ENCODE measurements around the gene RRP15. TPM values are rescaled to one million over a fixed set of nuclear protein-coding genes. Genes with fewer than 3 reads are reported as not detected.

RRP15 gene
- total RNA-seq, 1 experiment from 2014 or later = 83.1 TPM

GRCh38 chr1:218349348-218350034 is 64.4 kb downstream of the RRP15 start:
- BruUV-seq (replicated peaks) = no TSS peak
- no peaks in the 10 kb centered on the region for H3K9me3 Mint-ChIP-seq (ENCODE audit: unreplicated experiment)
- H3K36me3 Mint-ChIP-seq (ENCODE audit: insufficient read depth, unreplicated experiment) = no peaks in the 10 kb centered on the region
- no peak for DNase-seq (ENCODE audit: unreplicated experiment)
- peak overlapping the region; percentile 22 for H3K27ac Mint-ChIP-seq (ENCODE audit: low read depth, unreplicated experiment)
- POLR2A ChIA-PET = interaction anchor here (0.8 to 6.3 kb wide), 7 partner anchors 9 to 721 kb away, joined by 3 to 61 read pairs (median 4); no protein-coding TSS in a partner anchor
- no peaks in the 10 kb centered on the region for H3K27me3 Mint-ChIP-seq (ENCODE audit: insufficient read depth, unreplicated experiment)
- intact Hi-C loops (cut with micrococcal nuclease) = loop anchor here (2.0 to 10.0 kb wide), 4 partner anchors 113 to 975 kb away; partner anchors contain the start of gene LYPLAL1
- peaks cover 56% of the 10 kb centered on the region for H3K4me1 Mint-ChIP-seq (ENCODE audit: insufficient read depth, unreplicated experiment)
- CTCF ChIA-PET = interaction anchor here (0.7 to 4.5 kb wide), 7 partner anchors 9 to 813 kb away, joined by 3 to 41 read pairs (median 3); no protein-coding TSS in a partner anchor
- H3K4me3 Mint-ChIP-seq (ENCODE audit: unreplicated experiment) = no peak overlapping the region
- TF ChIP-seq, protein P1, sequence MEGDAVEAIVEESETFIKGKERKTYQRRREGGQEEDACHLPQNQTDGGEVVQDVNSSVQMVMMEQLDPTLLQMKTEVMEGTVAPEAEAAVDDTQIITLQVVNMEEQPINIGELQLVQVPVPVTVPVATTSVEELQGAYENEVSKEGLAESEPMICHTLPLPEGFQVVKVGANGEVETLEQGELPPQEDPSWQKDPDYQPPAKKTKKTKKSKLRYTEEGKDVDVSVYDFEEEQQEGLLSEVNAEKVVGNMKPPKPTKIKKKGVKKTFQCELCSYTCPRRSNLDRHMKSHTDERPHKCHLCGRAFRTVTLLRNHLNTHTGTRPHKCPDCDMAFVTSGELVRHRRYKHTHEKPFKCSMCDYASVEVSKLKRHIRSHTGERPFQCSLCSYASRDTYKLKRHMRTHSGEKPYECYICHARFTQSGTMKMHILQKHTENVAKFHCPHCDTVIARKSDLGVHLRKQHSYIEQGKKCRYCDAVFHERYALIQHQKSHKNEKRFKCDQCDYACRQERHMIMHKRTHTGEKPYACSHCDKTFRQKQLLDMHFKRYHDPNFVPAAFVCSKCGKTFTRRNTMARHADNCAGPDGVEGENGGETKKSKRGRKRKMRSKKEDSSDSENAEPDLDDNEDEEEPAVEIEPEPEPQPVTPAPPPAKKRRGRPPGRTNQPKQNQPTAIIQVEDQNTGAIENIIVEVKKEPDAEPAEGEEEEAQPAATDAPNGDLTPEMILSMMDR (IDR thresholded peaks at IDR 0.05; ENCODE audit: unreplicated experiment) = no peak

DNA sequence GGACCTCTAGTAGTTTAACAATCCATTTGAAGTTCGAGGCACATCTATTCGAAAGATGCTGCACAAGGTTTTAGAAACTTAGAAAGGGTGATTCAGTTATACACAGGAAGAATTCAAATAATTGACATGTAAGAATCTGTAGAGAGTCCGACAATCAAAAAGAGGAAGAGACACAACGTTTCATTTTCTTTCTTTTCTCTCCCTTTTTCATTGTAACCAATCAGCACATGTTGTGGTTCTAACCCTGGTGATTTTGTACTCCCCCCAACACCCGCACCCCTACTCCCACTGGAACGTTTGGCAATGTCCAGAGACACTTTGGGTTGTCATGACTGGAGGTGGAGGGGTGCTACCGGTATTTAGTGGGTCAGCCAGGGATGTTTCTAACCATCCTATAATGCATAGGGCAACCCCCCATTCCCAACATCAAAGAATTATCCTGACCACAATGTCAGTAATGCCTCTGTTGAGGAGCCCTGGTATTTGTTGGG is 65.0 kb downstream of the RRP15 start:
- intact Hi-C loops (cut with micrococcal nuclease) = no loop called here
- ChIA-PET POLR2A (interaction anchor here (0.8 to 1.0 kb wide), 2 partner anchors 10 to 15 kb away, joined by 3 read pairs; no protein-coding TSS in a partner anchor), CTCF (interaction anchor here (0.7 to 1.1 kb wide), 2 partner anchors 337 to 717 kb away, joined by 3 to 7 read pairs; no protein-coding TSS in a partner anchor)
- Mint-ChIP-seq H3K9me3 (ENCODE audit: unreplicated experiment) (no peaks in the 10 kb centered on the region), H3K27ac (ENCODE audit: low read depth, unreplicated experiment) (peak overlapping the region; percentile 22), H3K4me3 (ENCODE audit: unreplicated experiment) (no peak overlapping the region), H3K36me3 (ENCODE audit: insufficient read depth, unreplicated experiment) (no peaks in the 10 kb centered on the region), H3K4me1 (ENCODE audit: insufficient read depth, unreplicated experiment) (peaks cover 56% of the 10 kb centered on the region), H3K27me3 (ENCODE audit: insufficient read depth, unreplicated experiment) (no peaks in the 10 kb centered on the region)
- no TSS peak for BruUV-seq (replicated peaks)
- TF ChIP-seq, protein P1 (IDR thresholded peaks at IDR 0.05; ENCODE audit: unreplicated experiment) = no peak
- no peak for DNase-seq (ENCODE audit: unreplicated experiment)

DNA sequence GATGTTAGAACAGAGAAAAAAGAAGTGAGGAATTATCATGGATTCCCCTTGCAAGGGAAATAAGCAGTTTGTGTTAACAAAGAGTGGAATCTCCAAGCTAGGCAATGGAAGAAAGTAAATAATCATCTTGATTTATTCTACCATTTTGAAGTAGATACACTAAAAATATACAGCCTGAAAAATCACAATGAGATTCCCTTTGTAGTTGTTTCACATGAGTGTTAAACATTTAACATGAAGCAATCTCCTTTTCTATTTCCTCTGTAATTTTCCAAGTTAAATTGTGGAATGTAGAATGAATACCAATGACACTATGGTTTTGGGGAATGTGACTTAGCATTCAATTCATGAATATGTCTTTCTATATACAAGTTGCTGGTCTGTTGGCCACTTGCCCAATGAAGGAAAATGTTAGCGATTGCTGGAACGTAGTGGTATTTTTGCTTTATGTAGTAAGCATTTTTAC is 65.7 kb downstream of the RRP15 start:
- H3K36me3 Mint-ChIP-seq (ENCODE audit: insufficient read depth, unreplicated experiment) = no peaks in the 10 kb centered on the region
- BruUV-seq (replicated peaks) = no TSS peak
- POLR2A ChIA-PET = interaction anchor here (0.6 to 0.9 kb wide), 3 partner anchors 9 to 129 kb away, joined by 3 to 4 read pairs (median 3); no protein-coding TSS in a partner anchor
- peaks cover 56% of the 10 kb centered on the region for H3K4me1 Mint-ChIP-seq (ENCODE audit: insufficient read depth, unreplicated experiment)
- no peaks in the 10 kb centered on the region for H3K9me3 Mint-ChIP-seq (ENCODE audit: unreplicated experiment)
- H3K27ac Mint-ChIP-seq (ENCODE audit: low read depth, unreplicated experiment) = peak overlapping the region; percentile 1
- H3K27me3 Mint-ChIP-seq (ENCODE audit: insufficient read depth, unreplicated experiment) = no peaks in the 10 kb centered on the region
- TF ChIP-seq, protein P1 (IDR thresholded peaks at IDR 0.05; ENCODE audit: unreplicated experiment) = no peak
- intact Hi-C loops (cut with micrococcal nuclease) = no loop called here
- CTCF ChIA-PET = interaction anchor here (0.7 to 1.1 kb wide), 2 partner anchors 336 to 716 kb away, joined by 3 to 7 read pairs; no protein-coding TSS in a partner anchor
- no peak for DNase-seq (ENCODE audit: unreplicated experiment)
- H3K4me3 Mint-ChIP-seq (ENCODE audit: unreplicated experiment) = no peak overlapping the region

DNA sequence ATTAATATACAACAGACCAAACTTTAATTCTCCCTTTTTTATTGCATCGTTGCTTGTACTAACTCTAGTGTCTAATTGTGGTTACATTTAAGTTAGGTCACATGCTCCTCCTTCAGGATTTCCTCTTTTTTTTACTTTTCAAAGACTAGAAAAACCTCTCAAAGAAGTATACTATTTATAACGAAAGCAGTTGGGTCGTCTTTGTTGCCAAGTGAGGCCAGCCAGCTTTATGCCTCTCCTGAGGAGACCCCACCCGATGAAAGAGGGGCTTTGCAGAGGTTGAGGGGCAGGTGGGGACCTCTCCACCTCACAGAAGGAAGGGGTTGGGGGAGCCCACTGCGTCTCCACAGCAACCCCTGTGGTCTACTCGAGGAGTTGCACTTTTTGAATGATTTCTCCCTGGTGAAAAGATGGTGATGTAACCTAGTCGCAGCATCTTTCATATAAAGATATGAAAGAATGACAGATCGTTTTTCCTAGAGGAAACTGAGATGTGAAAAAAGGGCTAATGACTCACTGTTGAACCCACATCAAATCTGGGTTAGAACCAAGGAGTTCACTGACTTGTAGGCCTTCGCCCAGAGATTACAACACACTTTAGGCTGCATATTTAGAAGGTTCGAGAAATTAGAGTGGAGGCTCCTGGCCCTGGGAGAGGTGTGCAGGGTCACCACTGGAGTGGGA is 66.4 kb downstream of the RRP15 start:
- peak overlapping the region; percentile 1 for H3K27ac Mint-ChIP-seq (ENCODE audit: low read depth, unreplicated experiment)
- no peaks in the 10 kb centered on the region for H3K9me3 Mint-ChIP-seq (ENCODE audit: unreplicated experiment)
- no TSS peak for BruUV-seq (replicated peaks)
- CTCF ChIA-PET = interaction anchor here (0.7 to 1.1 kb wide), 3 partner anchors 13 to 715 kb away, joined by 4 to 7 read pairs (median 4); no protein-coding TSS in a partner anchor
- no peak overlapping the region for H3K4me3 Mint-ChIP-seq (ENCODE audit: unreplicated experiment)
- intact Hi-C loops (cut with micrococcal nuclease) = no loop called here
- no peaks in the 10 kb centered on the region for H3K27me3 Mint-ChIP-seq (ENCODE audit: insufficient read depth, unreplicated experiment)
- no peaks in the 10 kb centered on the region for H3K36me3 Mint-ChIP-seq (ENCODE audit: insufficient read depth, unreplicated experiment)
- H3K4me1 Mint-ChIP-seq (ENCODE audit: insufficient read depth, unreplicated experiment) = peaks cover 50% of the 10 kb centered on the region
- peak; percentile 70 for DNase-seq (ENCODE audit: unreplicated experiment)
- POLR2A ChIA-PET = interaction anchor here (0.9 kb wide), 1 partner anchor 17 kb away, joined by 3 read pairs; no protein-coding TSS in a partner anchor
- TF ChIP-seq, protein P1 (IDR thresholded peaks at IDR 0.05; ENCODE audit: unreplicated experiment) = peak; percentile 41
